Fibroblast of mammary gland (primary cell): ENCODE measurements around the gene COL15A1.

Experiments
- DNase-seq: peaks from one replicate; pipeline ENCODE4 v3.0.0-alpha.2; 2010; ENCODE audit warnings: low read depth
- H3K4me3 ChIP-seq: 2 replicates; pipeline ENCODE4 v1.5.1; 2011; ENCODE audit warnings: low read depth, mild to moderate bottlenecking, low read length, moderate library complexity; ENCODE audit not compliant: control insufficient read depth
- CTCF ChIP-seq: conservative IDR thresholded peaks from 2 replicates; pipeline ENCODE4 v1.5.1; 2011; ENCODE audit warnings: low read depth, low read length, inconsistent platforms; ENCODE audit not compliant: control insufficient read depth, insufficient read depth

The COL15A1 gene

DNA sequence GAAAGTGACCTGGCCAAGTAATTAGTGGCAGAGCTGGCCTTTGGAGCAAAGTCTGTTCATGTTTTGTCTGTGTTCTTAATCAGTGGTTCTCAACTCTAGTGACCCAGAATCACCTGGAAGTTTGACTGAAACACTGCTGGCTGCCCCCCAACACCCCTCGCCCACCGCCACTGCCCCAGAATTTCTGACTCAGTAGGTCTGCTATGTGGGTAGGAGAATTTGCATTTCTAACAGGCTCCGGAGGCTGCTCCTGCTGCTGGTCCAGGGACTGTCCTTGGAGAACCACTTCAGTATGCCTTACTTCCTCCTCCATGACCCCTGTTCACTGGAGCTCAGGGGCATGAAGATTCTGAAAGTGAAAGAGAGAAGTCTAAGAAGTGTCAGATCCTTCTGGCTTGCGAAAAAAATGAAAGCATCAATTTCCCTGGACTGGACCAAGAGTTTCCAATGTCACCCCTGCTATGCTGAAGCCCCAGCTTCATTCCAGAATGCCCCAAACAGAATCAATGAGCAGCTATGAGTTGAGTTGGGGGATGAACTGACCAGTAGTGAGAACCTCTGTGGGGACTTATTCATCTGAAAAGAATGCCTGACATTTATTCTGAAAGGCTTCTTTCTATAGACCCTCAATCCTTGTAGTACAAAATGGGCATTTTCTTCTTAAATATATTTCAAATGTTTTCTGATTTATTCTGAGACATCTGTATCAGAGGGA lies 20.8 kb upstream of the COL15A1 start:
- DNase-seq = no peak
- TF ChIP-seq CTCF = no peak
- H3K4me3 ChIP-seq = no peak overlapping the region

- DNase-seq = no peak
- H3K4me3 ChIP-seq = no peak overlapping the region
- no peak for TF ChIP-seq CTCF
Observed at GRCh38 chr9:98923451-98924123, 20.1 kb upstream of the COL15A1 start.

DNA sequence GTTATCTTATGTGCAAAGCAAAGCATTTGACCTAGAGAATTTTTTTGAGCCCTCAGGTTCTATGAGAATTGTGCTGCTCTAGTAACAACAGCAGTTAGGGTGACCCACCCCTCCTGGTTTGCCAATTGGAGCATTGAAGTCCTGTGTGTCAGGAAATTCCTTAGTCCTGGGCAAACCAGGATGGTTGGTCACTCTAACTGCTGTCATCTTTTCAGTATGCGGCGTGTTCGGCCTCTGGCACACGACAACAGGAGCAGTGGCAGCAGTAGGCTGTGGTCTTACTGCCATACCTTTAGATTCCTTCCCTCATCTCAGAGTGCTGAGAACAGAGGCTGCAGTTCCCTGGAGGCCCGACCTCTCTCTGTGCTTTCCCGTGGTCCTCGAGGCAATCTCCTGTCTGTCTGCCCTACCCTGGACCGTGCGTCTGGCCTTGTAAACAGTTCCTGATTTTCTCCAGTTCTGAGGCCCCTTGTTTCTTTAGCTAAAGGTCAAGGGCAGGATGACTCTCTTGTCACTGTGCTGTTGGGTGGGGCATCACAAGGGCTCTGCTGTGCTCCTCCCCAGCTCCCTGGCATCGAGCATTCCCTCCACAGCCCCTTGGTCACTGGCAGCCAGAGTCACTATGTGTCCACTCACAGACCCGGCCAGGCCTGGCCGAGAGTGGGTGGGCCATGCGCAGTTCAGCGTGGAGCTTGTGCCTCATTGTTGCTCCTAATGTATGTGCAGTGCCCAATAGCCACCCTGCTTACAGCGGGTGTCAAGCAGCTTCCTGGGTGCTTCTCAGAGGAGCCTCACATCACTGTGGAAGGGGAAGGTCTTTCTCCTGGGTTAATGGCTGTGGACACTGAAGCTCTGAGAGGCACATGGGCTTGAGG lies 18.5 kb upstream of the COL15A1 start:
- DNase-seq = no peak
- TF ChIP-seq CTCF = no peak
- no peak overlapping the region for H3K4me3 ChIP-seq

- TF ChIP-seq CTCF = no peak
- H3K4me3 ChIP-seq = no peak overlapping the region
- DNase-seq = no peak
Observed at GRCh38 chr9:98925956-98926355, 17.8 kb upstream of the COL15A1 start.

DNA sequence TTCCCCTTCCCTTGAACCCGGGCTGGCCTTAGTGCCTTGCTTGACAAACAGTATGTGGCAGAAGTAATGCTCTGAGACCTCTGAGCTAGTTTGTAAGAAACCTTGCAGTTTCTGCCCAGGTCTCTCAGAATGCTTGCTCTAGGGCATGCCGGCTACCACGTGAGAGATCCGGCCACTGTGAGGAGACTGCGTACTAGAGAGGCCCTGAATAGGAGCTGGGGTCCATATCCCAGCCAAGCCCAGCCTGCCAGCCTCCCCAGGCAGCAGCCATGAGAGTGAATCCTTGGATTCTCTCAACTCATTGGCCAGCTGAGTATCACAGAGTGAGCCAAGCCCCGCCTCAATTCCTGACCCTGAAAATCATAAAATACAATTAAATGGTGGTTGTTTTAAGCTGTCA lies 16.0 kb upstream of the COL15A1 start:
- DNase-seq = no peak
- no peak overlapping the region for H3K4me3 ChIP-seq
- no peak for TF ChIP-seq CTCF

- H3K4me3 ChIP-seq = no peak overlapping the region
- peak; percentile 52 for DNase-seq
- TF ChIP-seq CTCF = no peak
Observed at GRCh38 chr9:98929071-98929470, 14.6 kb upstream of the COL15A1 start.
